Measurements from ENCODE around the gene OVOL3. TPM values are rescaled to one million over a fixed set of nuclear protein-coding genes. Genes with fewer than 3 reads are reported as not detected.

Gene OVOL3
- total RNA-seq, 1 experiment from 2014 or later = not detected

- Histone ChIP-seq H4K20me1 (ENCODE audit: insufficient read depth) (no peaks in the 10 kb centered on the region; the same call in 1 of the 2 replicates), H3K4me1 (replicated peaks; ENCODE audit: insufficient read depth) (peaks cover 12% of the 10 kb centered on the region), H3K9me3 (ENCODE audit: insufficient read depth, low read depth) (no peaks in the 10 kb centered on the region), H3K9me2 (ENCODE audit: insufficient read depth) (no peaks in the 10 kb centered on the region), H3K27me3 (ENCODE audit: insufficient read depth, low read depth) (no peaks in the 10 kb centered on the region), H2AFZ (no peak overlapping the region), H3K27ac (no peak overlapping the region), H3K79me2 (ENCODE audit: low read depth) (peaks cover 24% of the 10 kb centered on the region), H3K4me3 (no peak overlapping the region), H3K4me2 (no peak overlapping the region), H3K36me3 (ENCODE audit: low read depth) (no peaks in the 10 kb centered on the region), H3F3A (ENCODE audit: insufficient read depth, low read depth) (peaks cover 18% of the 10 kb centered on the region)
- intact Hi-C loops (cut with micrococcal nuclease; ENCODE audit: unreplicated experiment) = loop anchor here (10.0 kb wide), 1 partner anchor 58 kb away; the partner anchor contains the start of genes THAP8 and WDR62
- no TSS peak for BruUV-seq (replicated peaks)
- ChIA-PET POLR2A (ENCODE audit: unreplicated experiment) (no interaction called here), CTCF (no interaction called here)
- TF ChIP-seq CTCF (conservative IDR thresholded peaks at IDR 0.05) = no peak
- TF ChIP-seq EZH2 (IDR thresholded peaks at IDR 0.05; ENCODE audit: low read depth) = no peak
- no peak for DNase-seq
Observed at GRCh38 chr19:36112678-36113077, 1.7 kb downstream of the OVOL3 start.

- ChIA-PET CTCF (interaction anchor here (0.6 kb wide), 1 partner anchor 165 kb away, joined by 3 read pairs; no protein-coding TSS in a partner anchor), POLR2A (ENCODE audit: unreplicated experiment) (no interaction called here)
- Histone ChIP-seq H3K4me3 (peak overlapping the region; percentile 100), H2AFZ (no peak overlapping the region), H3K79me2 (ENCODE audit: low read depth) (peaks cover 24% of the 10 kb centered on the region), H3K9me3 (ENCODE audit: insufficient read depth, low read depth) (no peaks in the 10 kb centered on the region), H3K4me1 (replicated peaks; ENCODE audit: insufficient read depth) (peaks cover 12% of the 10 kb centered on the region), H3K4me2 (peak overlapping the region; percentile 88), H3K27ac (no peak overlapping the region), H3K9me2 (ENCODE audit: insufficient read depth) (no peaks in the 10 kb centered on the region), H3K27me3 (ENCODE audit: insufficient read depth, low read depth) (no peaks in the 10 kb centered on the region), H4K20me1 (ENCODE audit: insufficient read depth) (no peaks in the 10 kb centered on the region; the same call in 1 of the 2 replicates), H3K36me3 (ENCODE audit: low read depth) (no peaks in the 10 kb centered on the region), H3F3A (ENCODE audit: insufficient read depth, low read depth) (peaks cover 18% of the 10 kb centered on the region)
- no peak for DNase-seq
- intact Hi-C loops (cut with micrococcal nuclease; ENCODE audit: unreplicated experiment) = loop anchor here (10.0 kb wide), 1 partner anchor 59 kb away; the partner anchor contains the start of genes THAP8 and WDR62
- TF ChIP-seq CTCF (conservative IDR thresholded peaks at IDR 0.05) (no peak), EZH2 (IDR thresholded peaks at IDR 0.05; ENCODE audit: low read depth) (no peak)
- BruUV-seq (replicated peaks) = no TSS peak
Observed at GRCh38 chr19:36113425-36113824, 2.5 kb downstream of the OVOL3 start.

GRCh38 chr19:36113894-36114720 lies 3.2 kb downstream of the OVOL3 start:
- no peaks in the 10 kb centered on the region for H3K27me3 ChIP-seq (ENCODE audit: insufficient read depth, low read depth)
- peak overlapping the region; percentile 97 for H2AFZ ChIP-seq
- peaks cover 12% of the 10 kb centered on the region for H3K4me1 ChIP-seq (replicated peaks; ENCODE audit: insufficient read depth)
- peak overlapping the region; percentile 88 for H3K4me2 ChIP-seq
- POLR2A ChIA-PET (ENCODE audit: unreplicated experiment) = interaction anchor here (0.8 kb wide), 1 partner anchor 1606 kb away, joined by 3 read pairs; no protein-coding TSS in a partner anchor
- no peaks in the 10 kb centered on the region for H3K9me2 ChIP-seq (ENCODE audit: insufficient read depth)
- TSS peak; percentile 49 for BruUV-seq (replicated peaks)
- peaks cover 18% of the 10 kb centered on the region for H3F3A ChIP-seq (ENCODE audit: insufficient read depth, low read depth)
- peaks cover 24% of the 10 kb centered on the region for H3K79me2 ChIP-seq (ENCODE audit: low read depth)
- H4K20me1 ChIP-seq (ENCODE audit: insufficient read depth) = no peaks in the 10 kb centered on the region; the same call in 1 of the 2 replicates
- peak overlapping the region; percentile 100 for H3K4me3 ChIP-seq
- intact Hi-C loops (cut with micrococcal nuclease; ENCODE audit: unreplicated experiment) = loop anchor here (2.0 to 10.0 kb wide), 2 partner anchors 43 to 59 kb away; partner anchors contain the start of genes THAP8 and WDR62
- DNase-seq = peak in 1 of 2 experiments; percentile 33
- TF ChIP-seq CTCF (conservative IDR thresholded peaks at IDR 0.05) (peak; percentile 42; the same call in 1 of the 2 replicates), EZH2 (IDR thresholded peaks at IDR 0.05; ENCODE audit: low read depth) (no peak)
- H3K9me3 ChIP-seq (ENCODE audit: insufficient read depth, low read depth) = no peaks in the 10 kb centered on the region
- H3K27ac ChIP-seq = peak overlapping the region; percentile 67
- CTCF ChIA-PET = no interaction called here
- no peaks in the 10 kb centered on the region for H3K36me3 ChIP-seq (ENCODE audit: low read depth)
